PC-3 (cell line): ENCODE data around the gene CEBPG.

Source experiments
- EZH2 ChIP-seq: fragments of 300-600 bp; sonication (generic); IDR thresholded peaks from one replicate; pipeline ENCODE4 v1.6.1; 2017; ENCODE audit warnings: antibody characterized with exemption, mild to moderate bottlenecking, low read length; ENCODE audit not compliant: unreplicated experiment
- EZH2phosphoT487 ChIP-seq: fragments of 300-600 bp; sonication (generic); IDR thresholded peaks from 2 replicates; pipeline ENCODE4 v1.6.1; 2018; ENCODE audit warnings: mild to moderate bottlenecking, antibody characterized with exemption, low read length, borderline replicate concordance
- TF ChIP-seq, protein P1 (sequence below): fragments of 300-600 bp; sonication (generic); conservative IDR thresholded peaks from 2 replicates; pipeline ENCODE4 v1.5.1; 2017; ENCODE audit warnings: antibody characterized with exemption, low read depth, mild to moderate bottlenecking, low read length

GRCh38 chr19:33403221-33403972 is 29.9 kb downstream of the CEBPG start:
- TF ChIP-seq, protein P1, sequence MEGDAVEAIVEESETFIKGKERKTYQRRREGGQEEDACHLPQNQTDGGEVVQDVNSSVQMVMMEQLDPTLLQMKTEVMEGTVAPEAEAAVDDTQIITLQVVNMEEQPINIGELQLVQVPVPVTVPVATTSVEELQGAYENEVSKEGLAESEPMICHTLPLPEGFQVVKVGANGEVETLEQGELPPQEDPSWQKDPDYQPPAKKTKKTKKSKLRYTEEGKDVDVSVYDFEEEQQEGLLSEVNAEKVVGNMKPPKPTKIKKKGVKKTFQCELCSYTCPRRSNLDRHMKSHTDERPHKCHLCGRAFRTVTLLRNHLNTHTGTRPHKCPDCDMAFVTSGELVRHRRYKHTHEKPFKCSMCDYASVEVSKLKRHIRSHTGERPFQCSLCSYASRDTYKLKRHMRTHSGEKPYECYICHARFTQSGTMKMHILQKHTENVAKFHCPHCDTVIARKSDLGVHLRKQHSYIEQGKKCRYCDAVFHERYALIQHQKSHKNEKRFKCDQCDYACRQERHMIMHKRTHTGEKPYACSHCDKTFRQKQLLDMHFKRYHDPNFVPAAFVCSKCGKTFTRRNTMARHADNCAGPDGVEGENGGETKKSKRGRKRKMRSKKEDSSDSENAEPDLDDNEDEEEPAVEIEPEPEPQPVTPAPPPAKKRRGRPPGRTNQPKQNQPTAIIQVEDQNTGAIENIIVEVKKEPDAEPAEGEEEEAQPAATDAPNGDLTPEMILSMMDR, result no peak
- no peak for TF ChIP-seq EZH2phosphoT487
- TF ChIP-seq EZH2, result no peak
